ENCODE data around the gene RMP24.
A peak's percentile ranks its signal among the peaks of the same experiment; 100 is the strongest.
"Not testable (repeated sequence)": the region's sequence is repeated elsewhere in the genome, so short reads cannot be mapped to it uniquely, and the experiment has no call there.

Gene RMP24

GRCh38 chr18:35968278-35968880 lies 4.1 kb upstream of the RMP24 start:
- DNase-seq (ENCODE audit: low spot score), result no peak

- no peak for DNase-seq (ENCODE audit: low spot score)
These were observed 2.8 kb upstream of the RMP24 start for GRCh38 chr18:35969676-35970075.

- DNase-seq (ENCODE audit: low spot score), result peak; percentile 11
These were observed 750 bp upstream of the RMP24 start for GRCh38 chr18:35971661-35972196.

GRCh38 chr18:35973650-35974049 lies 1.2 kb downstream of the RMP24 start:
- DNase-seq (ENCODE audit: low spot score), result no peak

GRCh38 chr18:35974181-35974580 lies 1.7 kb downstream of the RMP24 start:
- DNase-seq (ENCODE audit: low spot score), result no peak

- DNase-seq (ENCODE audit: low spot score), result no peak
These were observed 6.6 kb downstream of the RMP24 start for GRCh38 chr18:35979112-35979511.

- no peak for DNase-seq (ENCODE audit: low spot score)
These were observed 10.1 kb downstream of the RMP24 start for GRCh38 chr18:35982409-35983114.

- DNase-seq (ENCODE audit: low spot score), result no peak
These were observed 10.7 kb downstream of the RMP24 start for GRCh38 chr18:35983147-35983546.

GRCh38 chr18:35983818-35984217 lies 11.3 kb downstream of the RMP24 start:
- no peak for DNase-seq (ENCODE audit: low spot score)

GRCh38 chr18:35991696-35992095 lies 19.2 kb downstream of the RMP24 start:
- DNase-seq (ENCODE audit: low spot score), result no peak

GRCh38 chr18:35993013-35993412 lies 20.5 kb downstream of the RMP24 start:
- DNase-seq (ENCODE audit: low spot score), result no peak

- DNase-seq (ENCODE audit: low spot score), result no peak
These were observed 26.5 kb downstream of the RMP24 start for GRCh38 chr18:35998967-35999366.

GRCh38 chr18:35999925-36000324 lies 27.4 kb downstream of the RMP24 start:
- no peak for DNase-seq (ENCODE audit: low spot score)

GRCh38 chr18:36006997-36007396 lies 34.5 kb downstream of the RMP24 start:
- DNase-seq (ENCODE audit: low spot score), result no peak

- no peak for DNase-seq (ENCODE audit: low spot score)
These were observed 36.7 kb downstream of the RMP24 start for GRCh38 chr18:36009214-36009613.

- DNase-seq (ENCODE audit: low spot score), result no peak
These were observed 40.4 kb downstream of the RMP24 start for GRCh38 chr18:36012891-36013290.

GRCh38 chr18:36015629-36016028 lies 43.1 kb downstream of the RMP24 start:
- no peak for DNase-seq (ENCODE audit: low spot score)

- DNase-seq (ENCODE audit: low spot score), result no peak
These were observed 44.8 kb downstream of the RMP24 start for GRCh38 chr18:36017232-36017631.

GRCh38 chr18:36020174-36020711 lies 47.8 kb downstream of the RMP24 start:
- no peak for DNase-seq (ENCODE audit: low spot score)

GRCh38 chr18:36023336-36023735 lies 50.9 kb downstream of the RMP24 start:
- DNase-seq (ENCODE audit: low spot score), result no peak

- not testable (repeated sequence) for DNase-seq (ENCODE audit: low spot score)
These were observed 51.8 kb downstream of the RMP24 start for GRCh38 chr18:36024241-36024640.

- no peak for DNase-seq (ENCODE audit: low spot score)
These were observed 52.5 kb downstream of the RMP24 start for GRCh38 chr18:36025025-36025424.

- DNase-seq (ENCODE audit: low spot score), result no peak
These were observed 56.4 kb downstream of the RMP24 start for GRCh38 chr18:36028859-36029258.

All from iPS-NIHi11 (cell line).